HL-60 (cell line): ENCODE data around the gene RAB3GAP1.

Experiments used
- GABPA ChIP-seq: IDR thresholded peaks from 2 replicates; pipeline ENCODE4 v1.6.1; 2012; ENCODE audit warnings: low read depth
- POLR2AphosphoS5 ChIP-seq: IDR thresholded peaks from 2 replicates; pipeline ENCODE4 v1.6.1; 2012; ENCODE audit warnings: low read depth
- TF ChIP-seq, protein P1 (sequence below): IDR thresholded peaks from one replicate; pipeline ENCODE4 v1.5.1; 2011; ENCODE audit warnings: low read length, control low read depth, inconsistent platforms; ENCODE audit not compliant: insufficient read depth
- TF ChIP-seq, protein P2 (sequence below): IDR thresholded peaks from 2 replicates; pipeline ENCODE4 v1.6.1; 2012; ENCODE audit warnings: low read depth; ENCODE audit not compliant: insufficient replicate concordance

- TF ChIP-seq, protein P1, sequence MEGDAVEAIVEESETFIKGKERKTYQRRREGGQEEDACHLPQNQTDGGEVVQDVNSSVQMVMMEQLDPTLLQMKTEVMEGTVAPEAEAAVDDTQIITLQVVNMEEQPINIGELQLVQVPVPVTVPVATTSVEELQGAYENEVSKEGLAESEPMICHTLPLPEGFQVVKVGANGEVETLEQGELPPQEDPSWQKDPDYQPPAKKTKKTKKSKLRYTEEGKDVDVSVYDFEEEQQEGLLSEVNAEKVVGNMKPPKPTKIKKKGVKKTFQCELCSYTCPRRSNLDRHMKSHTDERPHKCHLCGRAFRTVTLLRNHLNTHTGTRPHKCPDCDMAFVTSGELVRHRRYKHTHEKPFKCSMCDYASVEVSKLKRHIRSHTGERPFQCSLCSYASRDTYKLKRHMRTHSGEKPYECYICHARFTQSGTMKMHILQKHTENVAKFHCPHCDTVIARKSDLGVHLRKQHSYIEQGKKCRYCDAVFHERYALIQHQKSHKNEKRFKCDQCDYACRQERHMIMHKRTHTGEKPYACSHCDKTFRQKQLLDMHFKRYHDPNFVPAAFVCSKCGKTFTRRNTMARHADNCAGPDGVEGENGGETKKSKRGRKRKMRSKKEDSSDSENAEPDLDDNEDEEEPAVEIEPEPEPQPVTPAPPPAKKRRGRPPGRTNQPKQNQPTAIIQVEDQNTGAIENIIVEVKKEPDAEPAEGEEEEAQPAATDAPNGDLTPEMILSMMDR, result no peak
- TF ChIP-seq GABPA (no peak), POLR2AphosphoS5 (no peak)
- TF ChIP-seq, protein P2, sequence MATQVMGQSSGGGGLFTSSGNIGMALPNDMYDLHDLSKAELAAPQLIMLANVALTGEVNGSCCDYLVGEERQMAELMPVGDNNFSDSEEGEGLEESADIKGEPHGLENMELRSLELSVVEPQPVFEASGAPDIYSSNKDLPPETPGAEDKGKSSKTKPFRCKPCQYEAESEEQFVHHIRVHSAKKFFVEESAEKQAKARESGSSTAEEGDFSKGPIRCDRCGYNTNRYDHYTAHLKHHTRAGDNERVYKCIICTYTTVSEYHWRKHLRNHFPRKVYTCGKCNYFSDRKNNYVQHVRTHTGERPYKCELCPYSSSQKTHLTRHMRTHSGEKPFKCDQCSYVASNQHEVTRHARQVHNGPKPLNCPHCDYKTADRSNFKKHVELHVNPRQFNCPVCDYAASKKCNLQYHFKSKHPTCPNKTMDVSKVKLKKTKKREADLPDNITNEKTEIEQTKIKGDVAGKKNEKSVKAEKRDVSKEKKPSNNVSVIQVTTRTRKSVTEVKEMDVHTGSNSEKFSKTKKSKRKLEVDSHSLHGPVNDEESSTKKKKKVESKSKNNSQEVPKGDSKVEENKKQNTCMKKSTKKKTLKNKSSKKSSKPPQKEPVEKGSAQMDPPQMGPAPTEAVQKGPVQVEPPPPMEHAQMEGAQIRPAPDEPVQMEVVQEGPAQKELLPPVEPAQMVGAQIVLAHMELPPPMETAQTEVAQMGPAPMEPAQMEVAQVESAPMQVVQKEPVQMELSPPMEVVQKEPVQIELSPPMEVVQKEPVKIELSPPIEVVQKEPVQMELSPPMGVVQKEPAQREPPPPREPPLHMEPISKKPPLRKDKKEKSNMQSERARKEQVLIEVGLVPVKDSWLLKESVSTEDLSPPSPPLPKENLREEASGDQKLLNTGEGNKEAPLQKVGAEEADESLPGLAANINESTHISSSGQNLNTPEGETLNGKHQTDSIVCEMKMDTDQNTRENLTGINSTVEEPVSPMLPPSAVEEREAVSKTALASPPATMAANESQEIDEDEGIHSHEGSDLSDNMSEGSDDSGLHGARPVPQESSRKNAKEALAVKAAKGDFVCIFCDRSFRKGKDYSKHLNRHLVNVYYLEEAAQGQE, result no peak
These were observed 28.9 kb upstream of the RAB3GAP1 start for GRCh38 chr2:135022952-135023880.
